Head of caudate nucleus (tissue), 42 donors: ENCODE data around the gene ZNF282.
A peak's percentile ranks its signal among the peaks of the same experiment; 100 is the strongest.

Experiments
- DNase-seq, 42 donors: peaks; one replicate each; pipeline versions ENCODE4 v3.0.0 to v3.0.0-alpha.2; 2020 to 2021; ENCODE audit warnings: mixed read lengths in 7 of 42
- intact Hi-C: fragments of 100-400 bp; cut with DNase I; formaldehyde crosslinking; loops from one replicate; pipeline ENCODE4 v1.15.0; 2022

The ZNF282 gene

DNA sequence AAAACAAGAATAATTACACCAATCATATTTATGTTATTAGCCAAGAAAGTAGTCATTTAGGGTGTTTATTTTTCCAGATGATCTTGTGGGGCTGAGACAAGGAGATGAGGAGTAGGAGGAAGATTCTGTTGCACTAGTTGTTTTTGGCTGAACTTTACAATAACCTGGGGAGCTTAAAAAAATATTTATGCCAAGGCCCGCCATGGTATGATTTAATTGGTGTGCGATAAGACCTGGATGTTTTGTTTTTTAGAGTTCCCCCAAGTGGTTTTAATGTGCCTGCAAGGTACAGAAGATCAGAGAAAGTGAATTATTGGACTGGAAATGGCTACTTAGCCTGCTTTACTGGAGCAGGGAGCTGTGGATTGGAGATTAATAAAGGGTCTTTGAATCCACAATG is 7.1 kb upstream of the ZNF282 start:
- intact Hi-C loops: no loop called here

DNA sequence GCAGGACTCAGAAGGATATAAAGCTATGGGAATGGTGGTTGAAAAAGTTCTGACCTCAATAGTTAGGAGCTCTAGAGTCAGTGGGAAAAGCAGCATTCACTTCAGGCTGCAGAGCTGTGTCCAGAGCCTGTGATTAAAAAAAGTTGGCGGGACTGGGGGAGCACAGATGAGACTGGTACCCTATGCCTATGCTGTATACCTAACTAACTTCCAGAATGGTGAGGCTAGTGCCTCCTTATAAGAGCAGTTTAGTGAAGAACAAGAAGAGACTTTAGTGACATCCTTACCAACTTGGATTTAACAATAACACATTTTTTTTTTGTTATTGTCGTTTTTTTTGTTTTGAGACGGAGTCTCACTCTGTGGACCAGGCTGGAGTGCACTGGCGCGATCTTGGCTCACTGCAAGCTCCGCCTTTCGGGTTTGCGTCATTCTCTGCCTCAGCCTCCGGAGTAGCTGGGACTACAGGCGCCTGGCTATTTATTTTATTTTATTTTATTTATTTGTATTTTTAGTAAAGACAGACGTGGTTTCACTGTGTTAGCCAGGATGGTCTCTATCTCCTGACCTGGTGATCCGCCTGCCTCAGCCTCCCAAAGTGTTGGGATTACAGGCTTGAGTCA is 6.6 kb upstream of the ZNF282 start:
- intact Hi-C loops: no loop called here
- DNase-seq: no peak

More for the DNA sequence above, 7.1 kb upstream of the ZNF282 start:
- no peak for DNase-seq

DNA sequence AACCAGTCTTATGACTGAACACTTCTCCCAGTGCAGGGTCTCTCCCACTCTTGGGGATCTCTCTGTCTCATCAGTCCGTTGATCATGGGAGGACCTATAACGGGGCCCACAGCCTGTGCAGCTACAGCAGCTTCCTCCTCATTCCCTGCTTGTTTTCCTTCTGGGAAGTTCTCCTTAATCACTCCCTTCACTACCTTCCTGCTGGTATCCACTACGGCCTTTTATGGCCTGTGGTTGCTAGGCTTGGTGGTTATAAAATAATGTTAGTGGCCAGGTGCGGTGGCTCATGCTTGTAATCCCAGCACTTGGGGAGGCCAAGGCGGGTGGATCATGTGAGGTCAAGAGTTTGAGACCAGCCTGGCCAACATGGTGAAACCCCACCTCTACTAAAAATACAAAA is 3.5 kb upstream of the ZNF282 start:
- DNase-seq: no peak
- intact Hi-C loops: no loop called here

DNA sequence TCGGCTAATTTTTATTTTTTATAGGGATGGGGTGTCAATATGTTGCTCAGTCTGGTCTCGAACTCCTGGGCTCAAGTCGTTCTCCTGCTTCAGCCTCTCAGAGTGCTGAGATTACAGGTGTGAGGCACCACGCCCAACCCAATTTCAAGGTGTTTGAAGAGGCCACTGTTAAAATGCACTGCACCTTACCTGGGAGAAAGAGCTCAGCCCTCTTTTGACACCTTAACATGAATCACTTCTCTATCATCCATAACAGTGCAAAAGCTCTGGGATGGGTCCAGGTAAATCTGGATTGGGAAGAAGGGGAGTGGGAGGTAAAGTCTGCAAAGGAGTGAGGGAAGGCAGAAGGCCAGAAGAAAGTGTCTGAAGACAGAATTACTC is 557 bp upstream of the ZNF282 start:
- no peak for DNase-seq
- intact Hi-C loops: loop anchor here (5.0 kb wide), 1 partner anchor 43 kb away; the partner anchor contains the start of gene ZNF212

DNA sequence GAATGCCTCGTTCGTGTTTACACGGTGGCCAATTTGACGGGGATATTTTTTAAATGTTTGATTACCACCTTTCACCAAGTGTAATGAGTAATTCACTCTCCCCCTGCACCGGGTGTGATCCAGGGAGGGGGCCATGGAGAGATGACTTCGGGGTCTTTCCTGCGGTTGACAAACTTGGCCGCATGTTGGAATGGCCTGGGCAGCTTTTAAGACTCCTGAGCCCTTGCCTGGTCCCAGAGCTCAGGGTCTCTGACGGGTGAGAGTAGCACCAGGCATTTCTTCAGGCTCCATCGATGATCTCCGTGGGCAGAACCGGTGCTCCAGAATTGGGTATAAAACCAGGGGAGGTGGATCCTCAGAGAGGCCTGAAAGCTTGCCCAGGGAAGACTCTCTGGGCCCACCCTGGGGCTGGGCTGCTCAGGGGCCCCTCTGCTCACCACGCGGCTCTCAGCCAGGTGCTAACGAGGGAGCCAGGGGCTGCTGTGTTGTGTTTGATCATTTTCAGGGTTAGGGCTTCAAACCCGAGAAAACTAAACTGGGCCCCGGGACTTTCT is 882 bp downstream of the ZNF282 start:
- DNase-seq: peak in 6 of 42 donors; percentile 6 to 23 (median 13)
- intact Hi-C loops: loop anchor here (5.0 kb wide), 1 partner anchor 41 kb away; the partner anchor contains the start of gene ZNF212

DNA sequence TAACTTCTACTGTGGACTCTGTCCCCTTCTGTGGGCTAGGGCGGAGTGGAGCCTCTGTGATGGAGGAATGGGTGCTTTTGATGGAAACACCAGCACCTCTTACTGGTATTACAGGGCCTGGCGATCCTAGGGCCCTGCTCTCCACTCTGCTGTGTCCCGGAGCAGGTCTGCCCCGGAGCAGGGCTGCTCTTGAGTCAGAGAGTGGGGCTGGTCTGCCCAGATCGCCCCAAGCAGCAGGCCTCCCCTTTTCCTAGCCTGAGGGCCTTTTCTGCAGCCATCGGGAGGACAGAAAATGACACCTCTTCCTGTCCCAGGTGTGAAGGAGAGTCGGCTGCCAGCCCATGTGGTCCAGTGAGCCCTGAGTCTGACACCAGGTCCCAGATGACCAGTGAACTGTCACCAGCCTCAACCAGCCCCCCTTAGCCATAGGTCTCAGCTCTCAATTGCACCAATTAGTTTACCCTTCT is 1.4 kb downstream of the ZNF282 start:
- intact Hi-C loops: loop anchor here (5.0 kb wide), 1 partner anchor 41 kb away; the partner anchor contains the start of gene ZNF212

DNA sequence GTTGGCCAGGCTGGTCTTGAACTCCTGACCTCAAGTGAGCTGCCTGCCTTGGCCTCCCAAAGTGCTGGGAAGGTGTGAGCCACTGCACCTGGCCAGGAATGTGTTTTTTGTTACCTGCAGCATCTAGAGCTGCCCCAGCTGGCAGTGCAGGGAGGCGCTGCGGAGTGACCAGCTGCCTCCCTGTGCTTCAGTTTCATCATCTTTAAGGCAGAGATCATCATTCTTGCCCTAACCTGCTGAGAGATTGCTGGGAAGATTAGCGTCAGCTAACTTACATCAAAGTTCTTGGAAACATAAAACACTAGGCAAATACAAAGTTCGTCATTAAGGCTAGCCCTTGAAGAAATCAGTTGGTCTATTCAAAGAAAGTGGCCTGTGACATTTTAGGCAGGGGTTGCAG is 2.3 kb downstream of the ZNF282 start:
- DNase-seq: no peak
- intact Hi-C loops: loop anchor here (5.0 kb wide), 1 partner anchor 40 kb away; the partner anchor contains the start of gene ZNF212

More for the DNA sequence above, 1.4 kb downstream of the ZNF282 start:
- peak in 1 of 42 donors; percentile 9 for DNase-seq

DNA sequence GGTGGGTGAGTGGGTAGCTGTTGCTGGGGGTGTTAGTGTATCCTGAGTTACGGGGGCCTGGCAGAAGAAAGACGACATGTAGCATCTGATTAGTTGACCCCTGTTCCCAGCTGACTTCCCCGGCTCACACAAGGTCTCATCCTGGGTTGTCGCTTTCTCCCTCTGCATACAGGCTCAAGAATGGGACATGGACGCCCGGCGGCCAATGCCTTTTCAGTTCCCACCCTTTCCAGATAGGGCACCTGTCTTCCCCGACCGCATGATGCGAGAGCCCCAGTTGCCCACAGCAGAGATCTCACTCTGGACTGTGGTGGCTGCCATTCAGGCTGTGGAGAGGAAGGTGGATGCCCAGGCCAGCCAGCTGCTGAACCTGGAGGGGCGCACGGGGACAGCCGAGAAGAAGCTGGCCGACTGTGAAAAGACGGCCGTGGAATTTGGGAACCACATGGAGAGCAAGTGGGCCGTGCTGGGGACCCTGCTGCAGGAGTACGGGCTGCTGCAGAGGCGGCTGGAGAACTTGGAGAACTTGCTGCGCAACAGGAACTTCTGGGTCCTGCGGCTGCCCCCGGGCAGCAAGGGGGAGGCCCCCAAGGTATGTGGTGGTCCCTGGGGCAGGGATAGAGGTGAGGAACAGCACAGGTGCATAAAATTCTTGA is 2.9 kb downstream of the ZNF282 start:
- intact Hi-C loops: loop anchor here (5.0 kb wide), 1 partner anchor 39 kb away; the partner anchor contains the start of gene ZNF212
- DNase-seq: no peak

DNA sequence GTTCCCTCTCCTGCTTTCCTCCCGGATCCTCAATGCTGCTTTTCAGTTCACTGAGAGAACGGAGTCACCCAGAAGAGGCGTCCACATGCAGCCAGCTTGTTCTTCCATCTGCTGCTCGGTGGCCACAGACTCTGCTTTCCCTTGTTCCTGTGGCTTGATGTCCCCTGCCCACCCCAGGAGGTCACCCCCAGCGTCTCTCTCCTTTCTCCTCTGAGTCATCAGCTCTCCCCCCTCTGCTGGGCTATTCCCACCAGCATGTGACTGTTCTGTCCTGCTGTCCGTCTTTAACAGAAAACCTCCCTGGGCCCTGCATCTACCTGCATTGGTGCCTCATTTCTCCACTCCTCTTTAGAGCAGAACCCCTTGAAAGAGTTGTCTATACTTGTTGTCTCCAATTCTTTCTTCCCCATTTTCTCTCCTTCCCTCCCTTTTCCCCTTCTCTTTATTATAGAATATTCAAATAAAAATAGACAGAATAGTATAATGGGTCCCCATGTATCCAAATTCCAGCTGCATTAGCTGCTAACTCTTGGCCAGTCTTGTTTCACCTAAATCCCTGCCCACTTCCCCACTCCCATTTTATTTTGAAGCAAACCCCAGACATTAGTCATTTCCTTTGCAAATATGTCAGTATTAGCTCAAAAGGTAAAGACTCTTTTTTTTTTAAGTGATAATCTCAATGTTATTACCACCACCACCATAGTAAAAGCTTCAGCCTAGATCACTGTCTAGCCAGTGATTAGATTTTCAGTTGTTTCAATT is 4.1 kb downstream of the ZNF282 start:
- DNase-seq: no peak
- intact Hi-C loops: loop anchor here (5.0 kb wide), 1 partner anchor 38 kb away; the partner anchor contains the start of gene ZNF212

DNA sequence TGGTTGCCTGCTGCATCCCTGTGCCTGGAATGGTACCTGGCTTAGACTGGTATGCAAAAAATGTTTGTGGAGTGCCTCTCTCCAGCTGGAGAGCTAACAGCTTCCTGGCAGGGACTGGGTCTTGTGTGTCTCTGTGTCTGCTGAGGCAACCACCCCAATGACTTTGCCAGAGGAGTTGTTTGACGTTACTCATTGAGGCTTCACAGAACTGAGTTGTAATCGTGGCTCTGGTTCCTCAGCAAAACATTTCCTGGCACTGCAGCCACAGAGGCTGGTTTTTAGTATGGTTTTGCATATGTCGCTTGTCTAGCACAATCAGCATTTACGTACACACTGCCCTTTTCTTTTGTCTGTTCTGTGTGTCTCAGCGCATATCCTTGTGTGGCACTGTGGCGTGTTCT is 7.5 kb downstream of the ZNF282 start:
- intact Hi-C loops: no loop called here
- DNase-seq: no peak

DNA sequence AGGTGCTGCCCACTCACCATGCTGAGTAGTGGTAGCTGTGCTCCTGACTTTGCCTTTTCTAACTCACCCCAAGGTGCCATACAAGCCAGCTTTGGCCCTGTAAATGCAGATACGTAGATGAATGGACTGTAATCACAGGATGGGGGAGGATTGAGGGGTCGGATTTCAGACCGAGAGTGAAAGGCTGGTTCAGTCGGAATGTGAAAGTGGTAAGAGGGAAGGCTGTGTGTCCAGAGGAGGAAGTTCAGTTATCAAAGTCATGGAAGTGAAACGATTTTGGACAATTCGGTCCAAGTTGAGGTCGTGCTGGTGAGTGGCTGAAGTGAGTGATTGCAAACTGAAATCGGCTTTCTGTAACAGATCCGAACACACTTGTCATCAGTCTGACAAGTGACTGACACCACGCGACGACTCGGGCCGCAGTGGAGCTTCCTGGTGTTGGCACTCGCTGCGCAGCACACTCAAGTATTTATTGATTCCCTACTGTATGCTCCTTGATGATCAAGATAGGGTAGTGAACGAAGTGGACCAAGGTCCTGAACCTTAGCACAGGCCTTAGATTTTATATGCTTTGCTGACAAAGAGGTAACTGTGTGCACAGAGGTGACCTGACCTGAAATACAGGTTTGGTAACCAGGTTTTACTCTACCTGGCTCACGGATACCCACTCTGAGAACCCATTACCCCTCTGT is 10.5 kb downstream of the ZNF282 start:
- intact Hi-C loops: no loop called here
- no peak for DNase-seq

DNA sequence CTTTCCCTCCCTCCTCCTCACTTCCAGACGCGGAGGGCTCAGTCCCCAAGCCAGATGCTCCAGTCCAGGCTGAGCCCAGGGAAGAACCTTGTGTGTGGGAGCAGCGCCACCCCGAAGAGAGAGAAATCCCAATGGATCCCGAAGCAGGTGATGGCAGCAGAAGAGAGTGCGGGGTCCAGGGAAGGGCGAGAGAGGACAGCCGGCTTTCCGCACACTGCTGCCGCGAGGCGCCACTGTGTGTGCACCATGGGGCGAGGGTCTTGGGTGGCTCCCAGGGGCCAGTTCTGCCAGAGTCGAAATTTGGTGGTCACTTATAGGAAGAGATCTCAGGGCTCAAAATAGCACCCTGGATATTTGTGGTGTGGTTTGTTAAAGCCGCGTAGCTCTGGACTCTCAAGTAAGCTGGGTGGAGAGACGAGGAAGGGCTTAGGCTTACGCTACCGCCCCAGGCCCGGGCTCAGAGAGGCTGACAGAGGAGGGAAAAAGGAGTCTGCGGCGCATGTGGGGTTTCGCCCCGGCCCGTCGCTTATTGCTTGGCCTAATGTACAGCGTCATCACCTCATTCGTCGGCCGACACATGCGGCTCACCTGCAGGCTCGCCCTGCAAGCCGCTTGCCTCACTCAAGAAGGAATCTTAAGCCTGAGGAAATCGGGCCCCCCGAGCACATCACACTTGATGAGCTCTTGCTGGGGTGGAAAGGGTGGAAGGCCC is 12.1 kb downstream of the ZNF282 start:
- intact Hi-C loops: no loop called here
- DNase-seq: no peak

DNA sequence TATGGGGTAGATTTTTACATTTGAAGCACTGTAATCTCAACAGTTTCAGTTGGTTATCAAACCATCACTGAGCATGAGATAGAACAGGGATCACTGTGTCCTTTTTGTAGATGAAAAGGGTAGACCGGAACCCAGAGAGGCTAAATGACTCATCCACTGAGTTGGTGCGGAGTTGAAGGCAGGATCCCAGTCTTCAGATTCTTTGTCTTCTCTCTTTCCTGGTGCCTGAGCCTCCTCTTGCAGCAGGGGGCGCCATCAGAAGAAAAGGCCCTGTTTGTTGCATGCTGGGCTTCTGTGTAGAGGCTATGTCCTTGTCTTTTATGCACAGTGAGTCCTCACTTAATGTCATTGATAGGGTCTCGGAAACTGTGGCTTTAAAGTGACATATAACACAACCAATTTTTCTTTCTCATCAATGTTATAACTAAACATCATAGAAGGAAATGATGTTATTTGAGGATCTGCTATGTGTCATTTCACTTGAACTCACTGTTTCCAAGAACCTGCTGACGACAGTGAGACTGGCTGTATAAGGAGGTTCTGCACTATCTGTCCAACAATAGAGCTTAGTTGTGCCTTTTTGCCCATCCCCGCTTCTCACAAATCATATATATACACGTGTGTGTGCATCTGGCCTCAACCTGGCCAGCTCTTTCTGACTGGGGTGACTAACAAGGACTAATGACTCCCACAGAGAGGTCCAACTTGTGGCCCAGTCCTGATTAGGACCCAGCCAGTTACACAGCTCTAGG is 14.3 kb downstream of the ZNF282 start:
- peak in 32 of 42 donors; percentile 10 to 75 (median 42) for DNase-seq
- intact Hi-C loops: no loop called here

DNA sequence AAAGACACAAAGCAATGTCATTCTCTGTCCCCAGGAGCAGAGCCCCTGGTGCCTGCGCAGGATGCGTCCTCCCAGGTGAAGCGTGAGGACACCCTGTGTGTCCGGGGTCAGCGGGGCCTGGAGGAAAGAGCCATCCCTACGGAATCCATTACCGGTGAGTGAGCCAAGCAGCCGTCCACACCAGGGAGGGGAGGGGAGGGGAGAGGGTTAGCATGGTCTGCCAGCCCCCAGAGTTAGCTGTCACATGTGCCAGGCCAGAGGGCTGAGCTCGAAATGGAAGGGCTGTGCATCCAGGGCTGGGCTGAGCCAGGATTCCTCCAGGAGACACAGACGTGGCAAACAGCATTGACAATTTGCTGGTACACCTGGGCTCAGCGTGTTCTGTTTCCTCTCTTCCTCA is 15.2 kb downstream of the ZNF282 start:
- intact Hi-C loops: no loop called here
- DNase-seq: no peak

DNA sequence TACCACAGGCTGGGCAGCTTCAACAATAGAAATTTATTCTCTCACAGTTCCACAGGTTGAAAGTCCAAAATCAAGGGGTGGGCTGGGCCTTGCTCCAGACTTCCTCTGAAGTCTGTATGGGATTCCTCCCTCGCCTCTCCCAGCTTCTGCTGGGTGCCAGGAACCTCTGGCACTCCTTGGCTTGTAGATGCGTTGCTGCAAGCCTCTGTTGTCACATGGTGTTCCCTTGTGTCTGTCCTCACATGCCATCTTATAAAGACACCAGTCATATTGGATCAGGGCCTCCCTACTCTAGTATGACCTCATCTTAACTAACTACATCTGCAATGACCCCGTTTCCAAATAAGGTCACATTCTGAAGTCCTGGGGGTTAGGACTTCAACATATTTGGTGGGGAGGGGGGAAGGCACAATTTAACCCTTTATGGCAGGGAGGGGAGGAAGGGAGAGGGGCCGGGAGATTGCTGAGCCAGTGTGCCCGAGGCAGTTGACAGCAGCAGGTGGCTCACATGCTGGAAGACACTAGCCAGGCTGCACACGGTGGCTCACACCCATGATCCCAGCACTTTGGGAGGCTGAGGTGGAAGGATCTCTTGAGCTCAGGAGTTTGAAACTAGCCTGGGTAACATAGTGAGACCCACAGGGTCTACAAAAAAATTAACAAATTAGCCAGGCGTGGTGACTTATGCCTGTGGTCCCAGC is 18.8 kb downstream of the ZNF282 start:
- intact Hi-C loops: no loop called here
- DNase-seq: no peak

DNA sequence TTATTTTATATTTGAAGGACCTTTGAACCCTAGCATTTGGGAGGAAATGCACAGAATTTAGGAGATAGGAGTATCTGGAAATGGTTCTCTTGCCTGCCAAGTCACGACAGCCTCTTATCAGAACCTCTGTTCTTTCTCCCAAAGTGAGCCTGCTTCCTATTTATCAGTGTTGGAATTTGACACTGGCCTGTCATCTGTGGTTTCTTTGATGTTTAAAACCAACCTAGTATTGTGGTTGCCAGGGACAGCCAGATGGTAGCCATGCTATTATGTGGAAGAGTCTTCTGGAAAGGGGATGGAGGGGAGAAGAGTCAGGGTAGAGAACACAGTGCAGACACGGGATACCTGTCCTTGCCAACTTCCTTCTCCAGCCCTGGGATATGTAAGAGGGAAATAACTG is 21.1 kb downstream of the ZNF282 start:
- intact Hi-C loops: no loop called here
- DNase-seq: no peak

DNA sequence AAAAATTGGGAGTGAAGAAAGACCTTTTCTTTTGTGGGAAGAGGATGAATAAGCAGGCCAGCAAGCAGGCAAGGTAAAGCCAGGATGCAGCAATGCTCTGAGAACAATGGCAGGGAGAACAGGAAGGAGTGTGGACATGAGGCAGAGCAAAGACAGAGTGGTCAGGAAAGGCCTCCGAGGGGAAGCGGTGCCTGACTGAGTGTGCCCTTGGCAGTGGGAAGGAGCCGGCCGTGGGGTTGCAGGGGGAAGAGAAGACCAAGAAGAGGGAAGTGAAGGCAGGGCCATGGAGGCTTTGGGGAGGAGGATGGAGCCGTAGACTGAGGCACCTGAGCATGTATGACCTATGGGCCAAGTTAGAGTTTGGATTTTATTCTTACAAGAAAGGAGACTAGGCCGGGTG is 22.2 kb downstream of the ZNF282 start:
- DNase-seq: no peak
- intact Hi-C loops: no loop called here
